Spleen (tissue), 7 donors: ENCODE results near the gene CDC42EP1.
A peak's percentile ranks its signal among the peaks of the same experiment; 100 is the strongest.

Source experiments
- POLR2A ChIP-seq, 3 donors: fragments of 450-650 bp; IDR thresholded peaks; one replicate each; pipeline ENCODE4 v1.5.1; 2017; ENCODE audit warnings: antibody characterized with exemption in 3 of 3, mild to moderate bottlenecking in 1 of 3
- POLR2AphosphoS5 ChIP-seq, 3 donors: sonication (generic); formaldehyde crosslinking; IDR thresholded peaks; one replicate each; pipeline ENCODE4 v1.5.1; 2017; ENCODE audit warnings: antibody characterized with exemption in 3 of 3
- TF ChIP-seq, protein P1 (sequence below), 11 experiments: fragments of 200-600 bp in 7 of 11; fragments of 450-650 bp in 4 of 11; sonication (generic) in 4 of 11; IDR thresholded peaks in 8 of 11; conservative IDR thresholded peaks in 3 of 11; 1 replicate in 7 of 11; 2 replicates in 4 of 11; pipeline versions ENCODE4 v1.4.0 to v1.8.0; 2016 to 2021; ENCODE audit warnings: antibody characterized with exemption in 11 of 11, inconsistent platforms in 4 of 11, mild to moderate bottlenecking in 1 of 11
- donor health status: DM: no; HTN: no; CAD: no; lungs with moderate emphysema.
- donor health status: DM: no; HTN: no; CAD: no.
- donor health status: DM: no; HTN: no; CAD: no.

DNA sequence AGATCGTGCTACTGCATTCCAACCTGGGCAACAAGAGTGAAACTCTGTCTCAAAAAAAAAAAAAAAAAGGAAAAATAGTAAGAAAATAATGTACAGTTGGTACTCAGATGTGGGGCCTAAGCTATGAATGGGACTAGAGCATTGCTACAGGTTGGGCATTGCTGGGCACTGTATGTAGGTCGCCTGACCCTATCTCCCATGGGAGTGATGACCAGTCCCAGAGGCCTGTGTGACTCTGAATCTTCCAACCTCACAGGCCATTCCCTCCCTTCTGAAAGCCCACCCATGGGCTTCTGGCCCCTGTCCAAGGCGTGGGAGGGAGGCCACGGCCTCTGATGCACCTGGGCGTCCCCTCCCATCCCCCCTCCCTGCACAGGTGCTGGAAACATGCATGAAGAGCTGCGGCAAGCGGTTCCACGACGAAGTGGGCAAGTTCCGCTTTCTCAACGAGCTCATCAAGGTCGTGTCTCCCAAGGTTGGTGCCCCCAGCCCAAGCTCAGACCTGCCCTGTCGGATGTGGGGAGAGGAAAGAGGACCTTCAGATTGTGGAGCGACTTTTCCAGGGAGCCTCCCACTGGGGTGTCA, 57.9 kb downstream of the CDC42EP1 start:
- TF ChIP-seq POLR2AphosphoS5 (IDR thresholded peaks at IDR 0.05), result peak; percentile 43 to 64 (median 44)
- TF ChIP-seq, protein P1, sequence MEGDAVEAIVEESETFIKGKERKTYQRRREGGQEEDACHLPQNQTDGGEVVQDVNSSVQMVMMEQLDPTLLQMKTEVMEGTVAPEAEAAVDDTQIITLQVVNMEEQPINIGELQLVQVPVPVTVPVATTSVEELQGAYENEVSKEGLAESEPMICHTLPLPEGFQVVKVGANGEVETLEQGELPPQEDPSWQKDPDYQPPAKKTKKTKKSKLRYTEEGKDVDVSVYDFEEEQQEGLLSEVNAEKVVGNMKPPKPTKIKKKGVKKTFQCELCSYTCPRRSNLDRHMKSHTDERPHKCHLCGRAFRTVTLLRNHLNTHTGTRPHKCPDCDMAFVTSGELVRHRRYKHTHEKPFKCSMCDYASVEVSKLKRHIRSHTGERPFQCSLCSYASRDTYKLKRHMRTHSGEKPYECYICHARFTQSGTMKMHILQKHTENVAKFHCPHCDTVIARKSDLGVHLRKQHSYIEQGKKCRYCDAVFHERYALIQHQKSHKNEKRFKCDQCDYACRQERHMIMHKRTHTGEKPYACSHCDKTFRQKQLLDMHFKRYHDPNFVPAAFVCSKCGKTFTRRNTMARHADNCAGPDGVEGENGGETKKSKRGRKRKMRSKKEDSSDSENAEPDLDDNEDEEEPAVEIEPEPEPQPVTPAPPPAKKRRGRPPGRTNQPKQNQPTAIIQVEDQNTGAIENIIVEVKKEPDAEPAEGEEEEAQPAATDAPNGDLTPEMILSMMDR (IDR thresholded peaks at IDR 0.05 in 8 of 11, conservative IDR thresholded peaks at IDR 0.05 in 3 of 11), result no peak
- no peak for TF ChIP-seq POLR2A (IDR thresholded peaks at IDR 0.05)
